ENCODE results near the gene COL8A1.
"Not testable (repeated sequence)": the region's sequence is repeated elsewhere in the genome, so short reads cannot be mapped to it uniquely, and the experiment has no call there.

Gene COL8A1

GRCh38 chr3:99638167-99638948 lies at the start of gene COL8A1:
COL8A1 (plus strand) TSS chr3:99638594; CDS start chr3:99790683, 152,089 bp downstream.
- DNase-seq, result no peak

- DNase-seq, result not testable (repeated sequence)
Observed at GRCh38 chr3:99589168-99589567, 49.2 kb upstream of the COL8A1 start.

GRCh38 chr3:99599894-99600293 lies 38.5 kb upstream of the COL8A1 start:
- no peak for DNase-seq

- DNase-seq, result no peak
Observed at GRCh38 chr3:99601515-99601914, 36.9 kb upstream of the COL8A1 start.

GRCh38 chr3:99602183-99602582 lies 36.2 kb upstream of the COL8A1 start:
- no peak for DNase-seq

GRCh38 chr3:99607151-99607550 lies 31.2 kb upstream of the COL8A1 start:
- DNase-seq, result no peak

GRCh38 chr3:99614768-99615167 lies 23.6 kb upstream of the COL8A1 start:
- DNase-seq, result no peak

- no peak for DNase-seq
Observed at GRCh38 chr3:99620077-99620767, 18.2 kb upstream of the COL8A1 start.

- DNase-seq, result no peak
Observed at GRCh38 chr3:99620976-99621375, 17.4 kb upstream of the COL8A1 start.

- no peak for DNase-seq
Observed at GRCh38 chr3:99624496-99625236, 13.7 kb upstream of the COL8A1 start.

GRCh38 chr3:99625237-99625622 lies 13.2 kb upstream of the COL8A1 start:
- no peak for DNase-seq

- no peak for DNase-seq
Observed at GRCh38 chr3:99625643-99626416, 12.6 kb upstream of the COL8A1 start.

- no peak for DNase-seq
Observed at GRCh38 chr3:99626417-99626788, 12.0 kb upstream of the COL8A1 start.

GRCh38 chr3:99627062-99627826 lies 11.2 kb upstream of the COL8A1 start:
- DNase-seq, result no peak

GRCh38 chr3:99630815-99631214 lies 7.6 kb upstream of the COL8A1 start:
- DNase-seq, result no peak

GRCh38 chr3:99633887-99634558 lies 4.4 kb upstream of the COL8A1 start:
- no peak for DNase-seq

GRCh38 chr3:99634881-99635280 lies 3.5 kb upstream of the COL8A1 start:
- DNase-seq, result no peak

GRCh38 chr3:99635348-99635747 lies 3.0 kb upstream of the COL8A1 start:
- DNase-seq, result no peak

GRCh38 chr3:99637016-99637367 lies 1.4 kb upstream of the COL8A1 start:
- DNase-seq, result no peak

- no peak for DNase-seq
Observed at GRCh38 chr3:99637368-99638111, 854 bp upstream of the COL8A1 start.

- no peak for DNase-seq
Observed at GRCh38 chr3:99639579-99639978, 1.2 kb downstream of the COL8A1 start.

All from DMS153 (cell line).